Hepatocyte (in vitro differentiated cells): ENCODE measurements around the gene PLOD3. TPM values are rescaled to one million over a fixed set of nuclear protein-coding genes. Genes with fewer than 3 reads are reported as not detected.

Experiments used
- DNase-seq: peaks from one replicate; pipeline ENCODE4 v3.0.0-alpha.2; 2016; ENCODE audit warnings: low spot score
- H2AFZ ChIP-seq: fragments of 200-600 bp; sonication (generic); 2 replicates; pipeline ENCODE4 v1.6.0; 2016; ENCODE audit warnings: antibody characterized with exemption, mild to moderate bottlenecking
- H3K27ac ChIP-seq: fragments of 200-600 bp; sonication (generic); 2 replicates; pipeline ENCODE4 v1.5.1; 2016; ENCODE audit warnings: mild to moderate bottlenecking
- H3K27me3 ChIP-seq: fragments of 200-600 bp; sonication (generic); 2 replicates; pipeline ENCODE4 v1.6.1; 2016
- H3K36me3 ChIP-seq: fragments of 200-600 bp; sonication (generic); replicated peaks from 2 replicates; pipeline ENCODE4 v1.5.1; 2016; ENCODE audit warnings: low read depth; ENCODE audit not compliant: insufficient read depth
- H3K4me1 ChIP-seq: fragments of 200-600 bp; sonication (generic); 2 replicates; pipeline ENCODE4 v1.5.1; 2016; ENCODE audit warnings: mild to moderate bottlenecking, moderate library complexity; ENCODE audit not compliant: insufficient read depth
- H3K4me2 ChIP-seq: fragments of 200-600 bp; sonication (generic); 2 replicates; pipeline ENCODE4 v1.6.0; 2016
- H3K4me3 ChIP-seq: fragments of 200-600 bp; sonication (generic); 2 replicates; pipeline ENCODE4 v1.5.1; 2016; ENCODE audit warnings: mild to moderate bottlenecking
- H3K79me2 ChIP-seq: fragments of 200-600 bp; sonication (generic); 2 replicates; pipeline ENCODE4 v1.6.0; 2017; ENCODE audit warnings: mild to moderate bottlenecking
- H3K9me2 ChIP-seq: fragments of 200-600 bp; sonication (generic); replicated peaks from 2 replicates; pipeline ENCODE4 v1.6.0; 2017; ENCODE audit warnings: mild to moderate bottlenecking; ENCODE audit not compliant: insufficient read depth
- H3K9me3 ChIP-seq: fragments of 200-600 bp; sonication (generic); 2 replicates; pipeline ENCODE4 v1.5.1; 2016; ENCODE audit warnings: low read depth, mild to moderate bottlenecking
- H4K20me1 ChIP-seq: fragments of 200-600 bp; sonication (generic); 2 replicates; pipeline ENCODE4 v1.6.0; 2016; ENCODE audit warnings: mild to moderate bottlenecking; ENCODE audit not compliant: insufficient read depth, poor library complexity, severe bottlenecking
- EZH2 ChIP-seq: fragments of 200-600 bp; sonication (generic); IDR thresholded peaks from 2 replicates; pipeline ENCODE4 v1.6.1; 2016; ENCODE audit warnings: antibody characterized with exemption, mild to moderate bottlenecking, borderline replicate concordance
- EZH2phosphoT487 ChIP-seq: fragments of 200-600 bp; sonication (generic); IDR thresholded peaks from one replicate; pipeline ENCODE4 v1.6.1; 2018; ENCODE audit warnings: antibody characterized with exemption, mild to moderate bottlenecking, low read depth, moderate library complexity; ENCODE audit not compliant: unreplicated experiment, severe bottlenecking
- WGBS: methylation state at CpG from one replicate; pipeline ENCODE4 v1.1.6; 2016; ENCODE audit warnings: low lambda C conversion rate; ENCODE audit errors: missing lambda C conversion rate; 5-methylcytosine and 5-hydroxymethylcytosine counted together
- polyA plus RNA-seq: library from polyadenylated mRNA; unstranded; fragments of >200 nt; fragmentation: Nextera tagmentation; extraction: Ambion mirVana; gene quantifications from 2 replicates; pipeline ENCODE4 v1.2.1, GENCODE V29; 2016
- total RNA-seq: library from RNA; depleted of rRNA; stranded (reverse); fragments of >200 nt; gene quantifications from 2 replicates; pipeline ENCODE4 v1.2.3, GENCODE V29; 2014
- TF ChIP-seq, protein P1 (sequence below): fragments of 200-600 bp; sonication (generic); IDR thresholded peaks from 2 replicates; pipeline ENCODE4 v1.5.1; 2016; ENCODE audit warnings: antibody characterized with exemption, mild to moderate bottlenecking; ENCODE audit not compliant: poor library complexity

PLOD3 gene
- total and polyA plus RNA-seq, 2 experiments from 2014 or later: 37.6 to 127 TPM

DNA sequence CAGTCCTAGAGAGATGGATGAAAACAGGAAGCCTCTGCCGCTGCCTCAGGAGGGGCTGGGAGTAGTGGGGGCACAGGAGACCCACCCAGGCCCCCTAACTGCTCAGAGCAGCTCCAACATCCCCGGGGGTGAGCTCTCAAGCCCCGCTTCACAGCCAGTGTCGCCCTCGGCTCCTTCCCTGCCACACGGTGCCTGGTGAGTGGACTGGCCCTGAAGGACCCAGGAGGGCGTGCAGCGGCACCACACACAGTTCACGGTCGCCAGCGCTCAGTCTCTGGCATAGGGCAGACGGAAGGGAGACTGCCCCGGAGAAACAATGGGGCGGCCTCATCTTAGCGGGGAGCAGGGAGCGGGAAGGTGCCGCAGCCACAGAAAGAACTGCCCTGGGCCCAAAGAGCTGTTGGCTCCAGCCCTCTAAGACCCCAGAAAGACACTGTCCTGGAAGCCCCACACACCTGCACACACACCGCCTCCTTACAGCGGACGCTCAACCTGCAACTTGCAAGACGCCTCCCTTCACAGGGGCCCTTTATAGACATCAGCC, 19.0 kb upstream of the PLOD3 start:
- H3K4me1 ChIP-seq: peaks cover 16% of the 10 kb centered on the region

DNA sequence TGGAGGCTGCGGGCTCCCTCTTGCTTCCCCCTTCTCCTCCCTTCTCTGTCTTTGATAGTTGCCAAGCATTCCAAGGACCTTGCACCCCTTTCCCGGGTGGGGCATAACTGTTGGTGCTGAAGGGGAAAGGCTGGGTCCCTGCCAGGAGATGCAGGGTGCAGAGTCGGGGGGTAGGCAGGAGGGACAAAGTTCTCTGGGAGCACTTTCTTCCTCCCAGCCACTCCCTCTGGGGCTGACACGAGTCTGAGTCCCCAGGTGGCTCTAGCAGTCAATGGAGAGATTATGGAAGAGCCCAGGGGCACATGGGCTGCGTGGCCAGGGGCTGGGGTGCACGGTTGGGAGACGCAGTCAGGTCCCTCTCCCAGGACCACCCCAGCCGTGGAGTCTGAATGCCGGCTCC, 18.1 kb upstream of the PLOD3 start:
- Histone ChIP-seq H3K4me2 (no peak overlapping the region), H3K4me3 (no peak overlapping the region), H3K27ac (no peak overlapping the region), H3K9me3 (no peaks in the 10 kb centered on the region), H3K79me2 (no peaks in the 10 kb centered on the region), H3K4me1 (peaks cover 17% of the 10 kb centered on the region), H4K20me1 (no peaks in the 10 kb centered on the region), H3K36me3 (no peaks in the 10 kb centered on the region), H3K9me2 (no peaks in the 10 kb centered on the region), H2AFZ (no peak overlapping the region), H3K27me3 (no peaks in the 10 kb centered on the region)
- WGBS: 95% methylated on average over 9 of the region's 9 CpGs
- TF ChIP-seq EZH2 (no peak), EZH2phosphoT487 (no peak)
- TF ChIP-seq, protein P1, sequence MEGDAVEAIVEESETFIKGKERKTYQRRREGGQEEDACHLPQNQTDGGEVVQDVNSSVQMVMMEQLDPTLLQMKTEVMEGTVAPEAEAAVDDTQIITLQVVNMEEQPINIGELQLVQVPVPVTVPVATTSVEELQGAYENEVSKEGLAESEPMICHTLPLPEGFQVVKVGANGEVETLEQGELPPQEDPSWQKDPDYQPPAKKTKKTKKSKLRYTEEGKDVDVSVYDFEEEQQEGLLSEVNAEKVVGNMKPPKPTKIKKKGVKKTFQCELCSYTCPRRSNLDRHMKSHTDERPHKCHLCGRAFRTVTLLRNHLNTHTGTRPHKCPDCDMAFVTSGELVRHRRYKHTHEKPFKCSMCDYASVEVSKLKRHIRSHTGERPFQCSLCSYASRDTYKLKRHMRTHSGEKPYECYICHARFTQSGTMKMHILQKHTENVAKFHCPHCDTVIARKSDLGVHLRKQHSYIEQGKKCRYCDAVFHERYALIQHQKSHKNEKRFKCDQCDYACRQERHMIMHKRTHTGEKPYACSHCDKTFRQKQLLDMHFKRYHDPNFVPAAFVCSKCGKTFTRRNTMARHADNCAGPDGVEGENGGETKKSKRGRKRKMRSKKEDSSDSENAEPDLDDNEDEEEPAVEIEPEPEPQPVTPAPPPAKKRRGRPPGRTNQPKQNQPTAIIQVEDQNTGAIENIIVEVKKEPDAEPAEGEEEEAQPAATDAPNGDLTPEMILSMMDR: no peak
- no peak for DNase-seq

More for the DNA sequence above, 19.0 kb upstream of the PLOD3 start:
- H3K9me3 ChIP-seq: no peaks in the 10 kb centered on the region
- H3K79me2 ChIP-seq: peaks cover 6% of the 10 kb centered on the region
- H3K4me2 ChIP-seq: no peak overlapping the region
- no peak overlapping the region for H3K27ac ChIP-seq
- 96% methylated on average over 18 of the region's 21 CpGs for WGBS
- H3K9me2 ChIP-seq: no peaks in the 10 kb centered on the region
- DNase-seq: peak; percentile 8
- H4K20me1 ChIP-seq: no peaks in the 10 kb centered on the region
- TF ChIP-seq EZH2 (no peak), EZH2phosphoT487 (no peak)
- TF ChIP-seq, protein P1: no peak
- no peaks in the 10 kb centered on the region for H3K36me3 ChIP-seq
- no peak overlapping the region for H3K4me3 ChIP-seq
- no peaks in the 10 kb centered on the region for H3K27me3 ChIP-seq
- H2AFZ ChIP-seq: no peak overlapping the region

GRCh38 chr7:101235050-101235449, 17.7 kb upstream of the PLOD3 start:
- Histone ChIP-seq H2AFZ (no peak overlapping the region), H3K9me3 (no peaks in the 10 kb centered on the region), H3K9me2 (no peaks in the 10 kb centered on the region), H3K27me3 (no peaks in the 10 kb centered on the region), H3K4me1 (peaks cover 17% of the 10 kb centered on the region), H3K27ac (no peak overlapping the region), H3K4me2 (no peak overlapping the region), H4K20me1 (no peaks in the 10 kb centered on the region), H3K79me2 (no peaks in the 10 kb centered on the region), H3K36me3 (no peaks in the 10 kb centered on the region), H3K4me3 (no peak overlapping the region)
- no peak for DNase-seq
- TF ChIP-seq, protein P1: peak; percentile 27
- no peak for TF ChIP-seq EZH2phosphoT487
- WGBS: 77% methylated on average over 11 of the region's 11 CpGs

GRCh38 chr7:101234636-101235035, 17.3 kb upstream of the PLOD3 start:
- Histone ChIP-seq H3K9me2 (no peaks in the 10 kb centered on the region), H3K27ac (no peak overlapping the region), H3K4me2 (no peak overlapping the region), H3K79me2 (no peaks in the 10 kb centered on the region), H3K27me3 (no peaks in the 10 kb centered on the region), H4K20me1 (no peaks in the 10 kb centered on the region), H2AFZ (no peak overlapping the region), H3K4me1 (peaks cover 17% of the 10 kb centered on the region), H3K9me3 (no peaks in the 10 kb centered on the region), H3K36me3 (no peaks in the 10 kb centered on the region), H3K4me3 (no peak overlapping the region)
- TF ChIP-seq EZH2: no peak
- TF ChIP-seq, protein P1: no peak
- no peak for TF ChIP-seq EZH2phosphoT487
- 92% methylated on average over 5 of the region's 5 CpGs for WGBS
- no peak for DNase-seq
